OCI-LY7 (cell line): ENCODE results near the gene FKBP14. TPM values are rescaled to one million over a fixed set of nuclear protein-coding genes. Genes with fewer than 3 reads are reported as not detected.

Source experiments
- Bru-seq: library from RNA; stranded (reverse); fragments of 400-500 nt; gene quantifications from one replicate; lab custom pipeline; 2021; lab: Mats Ljungman, UMichigan
- BruChase-seq, 2 experiments: library from RNA; stranded (reverse); fragments of 400-500 nt; gene quantifications; one replicate each; lab custom pipeline; 2021; lab: Mats Ljungman, UMichigan
- BruUV-seq: library from RNA; stranded (reverse); fragments of 400-500 nt; replicated peaks from 2 replicates; lab custom pipeline; 2021; lab: Mats Ljungman, UMichigan
- CTCF ChIA-PET: fragments of 300-600 bp; sonication (Branson Sonifier 250); formaldehyde crosslinking; loops from one replicate; lab custom pipeline; 2022; ENCODE audit warnings: antibody characterized with exemption; ENCODE audit not compliant: unreplicated experiment; lab: Charles Lee
- POLR2A ChIA-PET: fragments of 300-600 bp; sonication (Branson Sonifier 250); formaldehyde crosslinking; loops from one replicate; lab custom pipeline; 2022; ENCODE audit warnings: antibody characterized with exemption; lab: Charles Lee
- DNase-seq: peaks from one replicate; pipeline ENCODE4 v3.0.0-alpha.2; 2015; ENCODE audit warnings: low spot score
- H2AFZ ChIP-seq: fragments of 200-600 bp; sonication (generic), shearing (Covaris generic); 2 replicates; pipeline ENCODE4 v1.6.1; 2014; ENCODE audit warnings: mild to moderate bottlenecking, antibody characterized with exemption, low read length, moderate library complexity
- H3K27ac ChIP-seq: fragments of 200-600 bp; sonication (generic); 2 replicates; pipeline ENCODE4 v1.5.1; 2014; ENCODE audit warnings: mixed run types, low read depth, mild to moderate bottlenecking, moderate library complexity, low read length, inconsistent platforms; ENCODE audit not compliant: poor library complexity, severe bottlenecking
- H3K36me3 ChIP-seq: fragments of 200-600 bp; sonication (generic); 2 replicates; pipeline ENCODE4 v1.6.1; 2014; ENCODE audit warnings: mild to moderate bottlenecking, antibody characterized with exemption, low read length, moderate library complexity, mixed read lengths; ENCODE audit not compliant: insufficient read depth
- H3K4me1 ChIP-seq: fragments of 200-600 bp; sonication (generic); 2 replicates; pipeline ENCODE4 v1.5.1; 2014; ENCODE audit warnings: mild to moderate bottlenecking, low read length; ENCODE audit not compliant: insufficient read depth, poor library complexity, severe bottlenecking
- H3K4me2 ChIP-seq: fragments of 200-600 bp; sonication (generic); 2 replicates; pipeline ENCODE4 v1.6.1; 2014; ENCODE audit warnings: mild to moderate bottlenecking, low read length
- H3K4me3 ChIP-seq: fragments of 200-600 bp; sonication (generic); 2 replicates; pipeline ENCODE4 v1.5.1; 2014; ENCODE audit warnings: mild to moderate bottlenecking, low read depth, low read length; ENCODE audit not compliant: poor library complexity, severe bottlenecking
- H3K79me2 ChIP-seq: fragments of 200-600 bp; sonication (generic); 2 replicates; pipeline ENCODE4 v1.6.1; 2016; ENCODE audit warnings: low read depth, mild to moderate bottlenecking, low read length, moderate library complexity, mixed read lengths; ENCODE audit not compliant: insufficient read depth
- H3K9me2 ChIP-seq: fragments of 200-600 bp; sonication (generic); 2 replicates; pipeline ENCODE4 v1.6.1; 2016; ENCODE audit warnings: mild to moderate bottlenecking, low read length, mixed read lengths; ENCODE audit not compliant: insufficient read depth
- H3K9me3 ChIP-seq: fragments of 200-600 bp; sonication (generic); 2 replicates; pipeline ENCODE4 v1.6.1; 2014; ENCODE audit warnings: mild to moderate bottlenecking, mixed run types, low read length, mixed read lengths
- H4K20me1 ChIP-seq: fragments of 200-600 bp; sonication (generic); 2 replicates; pipeline ENCODE4 v1.6.1; 2014; ENCODE audit warnings: mild to moderate bottlenecking, antibody characterized with exemption, low read length, moderate library complexity, mixed read lengths; ENCODE audit not compliant: insufficient read depth
- CTCF ChIP-seq: fragments of 200-600 bp; sonication (generic); conservative IDR thresholded peaks from 2 replicates; pipeline ENCODE4 v1.5.1; 2014; ENCODE audit warnings: mild to moderate bottlenecking, antibody characterized with exemption, low read length, moderate library complexity, mixed read lengths
- EZH2phosphoT487 ChIP-seq: fragments of 200-600 bp; sonication (generic); IDR thresholded peaks from 2 replicates; pipeline ENCODE4 v1.6.1; 2018; ENCODE audit warnings: low read depth, borderline replicate concordance, mild to moderate bottlenecking, mixed run types, antibody characterized with exemption, low read length, moderate library complexity, mixed read lengths
- intact Hi-C: fragments of 100-400 bp; cut with micrococcal nuclease; formaldehyde crosslinking; loops from one replicate; pipeline ENCODE4 v1.10.0; 2022; ENCODE audit not compliant: unreplicated experiment
- long read RNA-seq: library from polyadenylated mRNA; stranded (forward); transcript quantifications from one replicate; pipeline ENCODE4 v2.0.0, GENCODE V29; 2022
- total RNA-seq, 2 experiments: library from RNA; depleted of rRNA in 1 of 2; stranded (reverse); fragments of >200 nt in 1 of 2; shearing (Covaris generic) in 1 of 2; gene quantifications; 2 replicates each; pipeline ENCODE4 v1.2.3, GENCODE V29; 2014 to 2022

FKBP14 gene, protein sequence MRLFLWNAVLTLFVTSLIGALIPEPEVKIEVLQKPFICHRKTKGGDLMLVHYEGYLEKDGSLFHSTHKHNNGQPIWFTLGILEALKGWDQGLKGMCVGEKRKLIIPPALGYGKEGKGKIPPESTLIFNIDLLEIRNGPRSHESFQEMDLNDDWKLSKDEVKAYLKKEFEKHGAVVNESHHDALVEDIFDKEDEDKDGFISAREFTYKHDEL
- total RNA-seq (2014; rRNA removed; shearing (Covaris generic)) (5.3 and 6.3 TPM in 2 replicates), total RNA-seq (2022) (15.9 and 17.9 TPM in 2 replicates), Bru-seq, nascent RNA (percentile 88 among the genes with signal in this experiment), BruChase-seq, experiment 1, labeled RNA remaining after a 6-hour chase (percentile 79 among the genes with signal in this experiment), BruChase-seq, experiment 2, labeled RNA remaining after a 2-hour chase (percentile 86 among the genes with signal in this experiment)
- long read RNA-seq, full-length matches to known transcripts = 6 of 12 reads
- long read RNA-seq, partial matches to known transcripts = 1 of 12 reads
- long read RNA-seq, other reads (novel, unspliced or antisense) = 5 of 12 reads

GRCh38 chr7:30026229-30027064 lies at the start of gene FKBP14:
FKBP14 (minus strand) TSS chr7:30026702; CDS start chr7:30026508, 194 bp downstream.
- Histone ChIP-seq H4K20me1 (no peaks in the 10 kb centered on the region), H2AFZ (peak within 1 kb of the TSS; percentile 84), H3K4me1 (peaks cover 45% of the 10 kb centered on the region), H3K36me3 (peaks cover 15% of the 10 kb centered on the region), H3K27ac (peak within 1 kb of the TSS; percentile 69), H3K79me2 (peaks cover 55% of the 10 kb centered on the region), H3K9me3 (no peaks in the 10 kb centered on the region), H3K4me3 (peak within 1 kb of the TSS; percentile 81), H3K4me2 (peak within 1 kb of the TSS; percentile 98), H3K9me2 (no peaks in the 10 kb centered on the region)
- ChIA-PET CTCF (no interaction called here), POLR2A (interaction anchor here (0.5 to 1.3 kb wide), 6 partner anchors 9 to 56 kb away, joined by 3 to 5 read pairs (median 4); no protein-coding TSS in a partner anchor)
- DNase-seq = peak; percentile 99
- no peak for TF ChIP-seq CTCF
- TF ChIP-seq EZH2phosphoT487 = no peak
- intact Hi-C loops = loop anchor here (1.0 to 5.0 kb wide), 2 partner anchors 38 to 91 kb away; no protein-coding TSS in a partner anchor
- BruUV-seq = TSS peak; percentile 87

DNA sequence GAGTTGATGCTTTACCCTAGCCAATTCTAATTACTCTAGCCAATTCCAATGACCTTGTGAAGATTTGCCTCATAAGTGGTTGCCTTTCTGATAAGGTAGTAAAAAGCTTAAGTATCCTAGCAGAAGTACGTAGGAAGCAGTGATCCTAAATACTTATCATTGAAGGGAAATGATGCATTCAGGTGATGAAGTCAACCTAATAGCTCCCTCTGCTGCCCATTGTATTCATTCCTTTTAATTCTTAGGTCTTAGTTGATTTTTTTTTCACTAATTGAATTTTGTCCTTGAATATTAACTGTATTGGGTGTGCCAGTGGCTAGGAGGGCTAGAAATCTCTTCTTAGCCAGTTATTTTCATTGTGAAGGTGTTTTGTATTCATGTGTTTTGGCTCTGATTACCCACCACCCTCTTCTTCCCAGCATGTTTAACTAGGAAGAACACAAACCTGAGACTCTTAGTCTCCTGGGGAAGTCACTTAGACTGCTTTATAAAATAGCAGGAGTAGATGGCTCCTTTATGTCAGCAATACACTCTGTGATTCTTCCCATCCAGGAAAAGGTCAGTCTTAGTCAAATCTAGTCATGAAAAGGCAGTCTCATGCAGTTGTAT lies 48.0 kb upstream of the FKBP14 start:
- ChIA-PET POLR2A (interaction anchor here (0.7 to 1.6 kb wide), 5 partner anchors 11 to 1335 kb away, joined by 3 to 8 read pairs (median 4); no protein-coding TSS in a partner anchor), CTCF (interaction anchor here (0.7 kb wide), 1 partner anchor 45 kb away, joined by 3 read pairs; no protein-coding TSS in a partner anchor)
- Histone ChIP-seq H3K9me2 (no peaks in the 10 kb centered on the region; the same call in 1 of the 2 replicates), H3K4me2 (no peak overlapping the region), H3K36me3 (peaks cover 7% of the 10 kb centered on the region; the same call in 1 of the 2 replicates), H3K27ac (no peak overlapping the region), H3K4me3 (no peak overlapping the region), H3K79me2 (no peaks in the 10 kb centered on the region), H2AFZ (no peak overlapping the region), H4K20me1 (no peaks in the 10 kb centered on the region), H3K9me3 (no peaks in the 10 kb centered on the region), H3K4me1 (no peaks in the 10 kb centered on the region)
- no TSS peak for BruUV-seq
- intact Hi-C loops = no loop called here
- DNase-seq = peak; percentile 62
- peak; percentile 87 for TF ChIP-seq CTCF
- TF ChIP-seq EZH2phosphoT487 = no peak
